GM21825 (cell line): ENCODE data around the gene KDM4C.

Source experiments
- ATAC-seq: cut with Tn5 transposase; IDR thresholded peaks from one replicate; pipeline ENCODE4 v1.9.1; 2021; ENCODE audit warnings: mild to moderate bottlenecking, moderate library complexity; ENCODE audit not compliant: unreplicated experiment

Gene KDM4C

DNA sequence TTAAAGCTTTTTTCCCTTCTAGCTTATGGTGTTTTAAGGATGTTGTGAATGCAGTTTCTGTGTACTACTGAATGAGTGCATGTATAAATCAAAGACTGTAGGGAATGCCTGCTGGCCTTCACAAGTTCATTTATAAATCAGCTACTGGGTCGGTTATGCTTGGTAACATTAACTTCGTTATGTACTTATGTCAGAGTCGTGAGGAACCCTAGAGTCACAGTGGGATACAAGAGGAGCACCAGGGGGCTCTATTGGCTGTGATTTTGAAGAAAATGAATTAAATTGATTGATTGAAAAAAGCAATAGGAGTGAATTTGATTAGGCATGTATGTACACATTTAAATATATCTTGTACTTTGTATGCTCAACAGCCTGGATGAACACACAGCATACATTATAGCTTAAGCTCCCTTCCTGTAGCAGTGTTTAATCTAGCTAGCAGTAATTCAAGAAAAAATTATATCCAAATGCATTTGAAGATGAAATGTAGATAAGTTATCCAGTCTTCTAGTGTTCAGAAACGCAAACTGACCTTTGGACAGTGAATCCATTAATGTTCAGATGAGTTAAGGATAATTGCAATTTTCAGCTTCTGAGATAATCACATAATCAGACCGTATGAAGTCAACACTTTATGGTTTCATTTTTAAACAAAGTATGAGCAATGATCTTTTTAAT lies 204.2 kb downstream of the KDM4C start:
- no peak for ATAC-seq

- ATAC-seq: no peak
Observed at GRCh38 chr9:6965566-6965965, 207.8 kb downstream of the KDM4C start.

- ATAC-seq: no peak
Observed at GRCh38 chr9:6968271-6968670, 210.5 kb downstream of the KDM4C start.

GRCh38 chr9:6969805-6970204 lies 212.0 kb downstream of the KDM4C start:
- ATAC-seq: no peak

DNA sequence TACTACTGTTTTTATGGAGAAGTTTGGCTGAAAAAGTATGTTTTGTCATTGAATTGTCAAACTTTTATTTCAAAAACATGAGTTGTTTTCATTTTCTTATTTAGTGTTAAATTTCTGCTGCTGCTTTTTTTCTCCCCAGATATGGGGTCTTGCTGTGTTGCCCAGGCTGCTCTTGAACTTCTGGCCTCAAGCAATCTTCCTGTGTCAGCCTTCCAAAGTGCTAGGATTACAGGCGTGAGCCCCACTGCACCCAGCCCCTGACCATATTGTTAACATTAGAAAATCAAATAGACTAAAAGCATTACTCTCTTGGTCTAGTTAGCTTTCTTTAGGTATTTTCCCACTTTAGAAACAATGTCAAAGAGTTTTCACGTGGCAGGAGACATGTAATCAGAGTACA lies 215.3 kb downstream of the KDM4C start:
- no peak for ATAC-seq

GRCh38 chr9:6973762-6974161 lies 216.0 kb downstream of the KDM4C start:
- ATAC-seq: peak; percentile 97

DNA sequence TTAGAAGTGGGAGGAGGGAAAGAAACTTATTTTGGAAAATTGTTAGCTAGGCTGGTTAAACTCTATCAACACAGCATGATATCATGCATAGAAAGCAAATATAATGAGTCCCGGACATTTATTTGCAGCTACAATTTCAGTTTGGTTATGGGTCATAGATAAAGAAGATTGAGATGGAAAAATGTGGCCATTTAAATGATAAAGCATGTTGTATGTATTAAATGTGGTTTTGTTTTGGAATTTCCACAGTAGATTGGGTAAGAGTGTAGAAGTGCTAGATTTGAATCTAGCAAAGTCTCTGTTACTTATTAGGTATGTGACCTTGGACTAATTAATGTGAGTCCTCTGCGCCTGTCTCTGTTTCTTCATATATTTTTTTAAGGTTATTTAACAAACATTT lies 217.4 kb downstream of the KDM4C start:
- no peak for ATAC-seq

DNA sequence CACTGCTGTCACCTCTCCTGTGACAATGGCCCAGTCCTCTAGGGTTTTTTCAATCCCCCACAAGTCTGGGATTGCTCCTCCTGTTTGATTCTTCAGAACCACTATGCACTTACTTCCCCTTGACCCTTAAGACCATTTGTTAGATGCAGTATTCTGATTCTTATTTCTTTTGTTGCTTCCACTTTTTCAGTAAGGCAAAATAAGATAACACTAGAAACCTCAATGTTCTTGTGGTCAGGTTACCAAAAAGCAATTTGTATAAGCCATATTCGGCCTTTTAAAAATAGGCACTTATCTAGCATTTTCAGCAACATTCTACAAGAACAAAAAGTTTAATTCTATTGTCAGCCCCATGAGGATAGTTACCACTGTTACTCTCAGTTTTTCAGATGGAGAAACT lies 220.0 kb downstream of the KDM4C start:
- no peak for ATAC-seq

- no peak for ATAC-seq
Observed at GRCh38 chr9:6978591-6978990, 220.8 kb downstream of the KDM4C start.

DNA sequence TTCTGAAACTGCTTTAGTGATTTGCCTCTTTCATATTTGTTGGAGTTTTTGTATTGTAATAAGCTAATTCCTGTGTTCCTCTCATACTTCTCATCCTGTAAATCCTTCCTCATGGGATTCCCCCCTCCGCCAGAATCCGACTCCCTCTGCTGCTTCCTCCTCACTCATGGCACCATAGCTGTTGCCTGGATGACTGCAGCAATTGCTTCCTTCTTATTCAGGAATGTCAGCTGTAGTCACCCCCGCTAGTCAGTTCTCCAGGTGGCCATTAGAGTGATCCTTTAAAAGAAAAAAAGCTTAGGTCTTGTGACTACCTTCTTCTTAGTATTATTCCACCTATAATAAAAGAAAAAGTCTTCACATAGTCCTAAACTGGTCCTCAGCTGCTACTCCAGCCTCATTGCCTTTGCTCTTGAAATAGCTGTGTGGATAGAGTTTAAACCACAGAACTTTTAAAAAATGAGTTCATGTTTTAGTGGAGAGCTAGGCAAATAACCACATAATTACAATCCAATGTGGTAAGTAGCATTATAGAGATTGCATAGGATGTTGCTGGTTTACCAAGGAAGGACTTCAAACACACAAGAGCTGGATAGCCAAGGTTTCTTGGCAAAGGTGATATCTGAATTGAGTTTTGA lies 227.3 kb downstream of the KDM4C start:
- no peak for ATAC-seq

DNA sequence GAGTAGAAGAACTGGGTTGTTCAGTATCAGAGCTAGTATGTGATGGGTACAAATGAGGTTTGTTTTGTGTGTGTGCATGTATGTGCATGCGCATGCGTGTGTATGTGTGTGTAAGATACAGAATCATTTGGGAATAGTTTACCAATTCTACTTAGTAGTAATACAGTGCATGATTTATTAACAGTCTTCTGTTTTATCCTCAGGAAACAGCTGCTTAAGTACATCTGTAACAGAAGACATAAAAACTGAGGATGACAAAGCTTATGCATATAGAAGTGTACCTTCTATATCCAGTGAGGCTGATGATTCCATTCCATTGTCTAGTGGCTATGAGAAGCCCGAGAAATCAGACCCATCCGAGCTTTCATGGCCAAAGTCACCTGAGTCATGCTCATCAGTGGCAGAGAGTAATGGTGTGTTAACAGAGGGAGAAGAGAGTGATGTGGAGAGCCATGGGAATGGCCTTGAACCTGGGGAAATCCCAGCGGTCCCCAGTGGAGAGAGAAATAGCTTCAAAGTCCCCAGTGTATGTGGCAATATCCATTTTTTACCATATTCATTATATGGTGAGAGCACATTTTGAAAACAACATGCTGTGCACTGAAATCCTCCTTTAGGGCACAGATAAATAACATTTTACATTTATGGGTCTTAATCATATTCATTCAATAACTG lies 228.5 kb downstream of the KDM4C start:
- no peak for ATAC-seq

DNA sequence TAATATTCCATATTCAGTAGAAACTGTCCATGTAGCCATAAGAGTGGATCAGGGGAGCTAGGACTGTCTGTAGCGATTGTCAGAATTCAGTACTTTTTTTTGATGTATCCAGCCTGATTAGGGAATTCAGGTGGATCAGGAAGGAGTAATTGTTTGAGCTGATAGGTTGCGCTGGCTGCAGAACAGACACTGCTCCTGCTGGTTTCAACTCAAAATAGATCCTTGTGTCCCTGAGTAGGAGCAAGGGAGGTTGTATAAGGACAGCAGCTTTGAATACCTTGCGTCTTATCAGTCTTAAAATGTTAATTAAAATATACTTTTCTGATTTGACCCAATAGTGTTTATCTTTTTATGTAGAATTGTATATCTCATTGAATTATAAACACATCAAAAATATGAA lies 229.6 kb downstream of the KDM4C start:
- no peak for ATAC-seq

- no peak for ATAC-seq
Observed at GRCh38 chr9:6991418-6991817, 233.6 kb downstream of the KDM4C start.

DNA sequence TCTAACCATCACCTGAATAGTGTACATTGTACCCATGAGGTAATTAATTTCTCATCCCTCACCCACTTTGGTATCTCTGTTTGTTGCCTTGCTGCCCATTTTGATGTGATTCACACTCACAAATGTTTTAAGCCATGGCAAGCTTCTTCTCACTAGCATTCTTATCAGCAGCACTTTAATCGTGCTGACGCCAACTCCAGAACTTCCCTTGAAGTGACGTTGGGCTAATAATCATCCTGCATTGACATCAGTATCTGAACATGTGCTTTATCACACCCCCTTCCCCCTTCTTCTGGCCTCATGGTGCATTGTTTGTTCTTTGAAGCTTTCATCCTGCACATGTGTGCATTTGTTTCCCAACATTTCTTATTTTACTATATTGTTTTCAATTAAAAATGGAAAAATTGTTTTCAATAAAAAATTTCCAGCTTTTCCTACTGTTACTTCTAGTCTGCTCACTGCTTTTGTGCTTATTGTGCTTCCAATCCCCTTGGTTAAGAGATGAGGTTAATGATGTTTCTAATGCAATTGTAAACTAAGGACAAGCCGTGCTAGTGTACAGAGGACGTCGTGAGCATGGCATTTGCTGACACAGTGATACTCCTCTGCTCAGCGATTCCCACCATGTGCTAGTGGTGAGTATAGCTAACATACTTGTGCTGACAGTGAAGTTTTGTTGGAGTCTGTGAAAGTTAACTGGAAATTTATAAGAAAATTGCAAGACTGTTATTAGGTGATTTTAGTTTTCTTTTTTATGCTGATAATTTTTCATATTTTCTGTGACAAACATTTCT lies 238.5 kb downstream of the KDM4C start:
- no peak for ATAC-seq

DNA sequence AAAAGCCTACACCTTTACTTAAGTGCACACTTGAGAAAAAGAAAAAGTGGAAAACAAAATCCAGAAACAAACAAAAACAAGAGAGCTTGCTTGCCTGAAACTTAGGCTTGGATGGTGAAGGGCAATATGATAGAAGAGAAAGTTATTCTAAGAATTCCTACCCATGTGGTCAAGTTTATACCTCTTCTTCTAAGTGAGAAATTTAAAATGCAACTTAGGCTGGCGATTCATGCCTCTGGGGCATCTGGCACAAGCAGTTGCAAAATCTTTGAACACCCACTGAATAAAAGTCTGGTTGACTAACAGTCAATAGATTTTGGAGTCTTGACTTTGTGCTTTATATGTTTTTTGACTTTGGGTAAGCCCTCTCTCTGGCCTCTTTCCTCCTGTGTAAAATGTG lies 239.6 kb downstream of the KDM4C start:
- ATAC-seq: no peak

DNA sequence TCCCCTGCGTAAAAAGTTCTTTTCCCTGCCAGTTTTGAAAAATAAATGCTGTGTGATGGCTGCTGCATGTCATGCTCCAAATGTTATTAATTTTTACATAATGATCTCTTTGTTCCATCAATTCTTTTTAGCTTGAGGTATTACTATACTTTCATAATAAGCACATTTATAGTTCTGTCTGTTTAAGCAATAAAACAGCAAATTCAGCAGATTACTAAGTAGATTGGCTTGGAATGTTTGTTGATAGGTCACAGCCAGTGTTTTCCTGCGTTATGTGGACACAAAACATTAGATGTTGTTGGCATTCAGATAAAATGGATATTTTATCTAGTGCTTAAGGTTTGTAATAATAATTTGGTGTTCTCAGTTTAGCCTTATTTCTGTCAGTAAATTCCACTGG lies 242.0 kb downstream of the KDM4C start:
- no peak for ATAC-seq

DNA sequence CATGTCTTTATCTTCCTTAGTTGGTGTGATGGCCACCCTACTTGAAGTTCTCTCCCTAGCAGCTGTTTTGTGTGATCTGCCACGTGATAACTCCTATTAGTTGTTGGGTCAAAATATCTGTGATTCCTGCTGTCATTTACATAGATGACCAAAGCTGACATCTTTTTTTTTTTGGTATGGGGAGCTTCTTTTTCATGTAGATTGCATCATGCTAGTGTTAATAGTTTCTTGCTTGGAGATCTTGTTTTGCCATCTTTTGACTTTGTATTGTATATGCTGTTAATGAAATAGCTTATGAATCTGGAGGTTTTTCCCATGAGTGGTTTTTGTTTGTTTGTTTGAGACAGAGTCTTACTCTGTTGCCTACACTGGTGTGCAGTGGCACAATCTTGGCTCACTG lies 243.8 kb downstream of the KDM4C start:
- no peak for ATAC-seq

DNA sequence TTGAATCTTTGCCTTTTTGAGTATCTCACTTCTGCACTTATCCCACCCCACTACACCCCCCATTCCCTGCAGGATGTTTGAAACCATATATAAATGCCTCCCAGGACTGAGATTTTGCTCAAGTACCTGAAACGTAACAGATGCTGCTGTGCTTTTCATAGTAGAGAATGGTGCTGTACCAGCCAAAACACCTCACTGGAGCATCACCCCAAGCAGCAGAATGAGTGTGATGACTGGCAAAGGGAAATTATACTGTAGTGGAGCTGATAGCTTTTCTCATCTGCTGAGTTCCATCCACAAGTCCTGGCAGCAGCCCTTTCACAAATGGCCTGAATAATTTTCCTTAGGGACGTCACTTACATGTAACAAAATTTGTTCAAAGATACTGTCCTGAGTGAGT lies 246.1 kb downstream of the KDM4C start:
- no peak for ATAC-seq

DNA sequence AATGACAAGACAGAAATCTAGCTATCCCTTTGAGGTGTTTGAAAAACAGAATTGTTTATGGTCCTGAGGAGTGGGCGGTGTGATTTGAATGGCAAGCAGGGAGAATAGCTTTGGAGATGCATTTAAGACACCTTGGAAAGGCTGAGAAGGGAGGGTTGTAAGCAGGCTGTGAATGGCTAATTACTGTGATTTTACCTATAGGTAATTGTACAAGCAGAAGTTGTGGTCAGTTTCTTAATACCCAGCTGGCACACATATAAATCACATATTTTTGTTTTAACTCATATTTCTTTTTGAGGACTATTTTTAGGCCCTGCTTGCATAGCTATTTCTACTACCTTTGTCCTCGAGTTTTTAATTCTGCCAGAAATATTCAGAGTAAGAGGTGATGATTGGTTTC lies 248.6 kb downstream of the KDM4C start:
- ATAC-seq: no peak

GRCh38 chr9:7008411-7008810 lies 250.6 kb downstream of the KDM4C start:
- no peak for ATAC-seq

- ATAC-seq: no peak
Observed at GRCh38 chr9:7009065-7009464, 251.3 kb downstream of the KDM4C start.
